Measurements from ENCODE around the gene AJM1.

DNA sequence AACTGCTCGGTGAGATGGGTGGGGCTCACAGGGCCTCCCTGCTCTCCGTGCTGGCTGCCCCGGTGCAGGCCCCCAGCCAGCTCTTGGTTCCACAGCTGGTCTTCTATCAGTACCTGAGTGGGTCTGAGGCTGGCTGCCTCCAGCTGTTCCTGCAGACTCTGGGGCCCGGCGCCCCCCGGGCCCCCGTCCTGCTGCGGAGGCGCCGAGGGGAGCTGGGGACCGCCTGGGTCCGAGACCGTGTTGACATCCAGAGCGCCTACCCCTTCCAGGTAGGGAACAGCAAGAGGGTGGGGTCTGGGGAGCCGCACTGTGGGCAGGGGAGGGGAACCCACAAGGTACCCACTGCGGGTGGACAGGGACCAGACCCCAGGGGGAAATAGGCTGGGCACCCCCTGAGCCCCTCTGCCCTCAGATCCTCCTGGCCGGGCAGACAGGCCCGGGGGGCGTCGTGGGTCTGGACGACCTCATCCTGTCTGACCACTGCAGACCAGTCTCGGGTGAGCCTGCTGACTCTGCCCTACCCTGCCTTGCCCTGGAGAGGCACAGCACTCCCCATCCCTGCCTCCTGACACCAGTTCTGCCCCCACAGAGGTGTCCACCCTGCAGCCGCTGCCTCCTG, 12.7 kb downstream of the AJM1 start:
- TF ChIP-seq POLR2A (IDR thresholded peaks at IDR 0.05; ENCODE audit: control extremely low read depth in 1 of 2, low read depth in 2 of 2, low read length in 2 of 2) (no peak), CREB1 (IDR thresholded peaks at IDR 0.05) (no peak), SP4 (IDR thresholded peaks at IDR 0.05; ENCODE audit: low read length) (no peak), MAFK (IDR thresholded peaks at IDR 0.05; ENCODE audit: low read depth, low read length) (no peak), JUN (IDR thresholded peaks at IDR 0.05; ENCODE audit: low read depth, low read length) (no peak), SP2 (IDR thresholded peaks at IDR 0.05; ENCODE audit: low read length) (no peak), SAP30 (IDR thresholded peaks at IDR 0.05; ENCODE audit: insufficient read depth, insufficient replicate concordance, low read length) (no peak), SP1 (IDR thresholded peaks at IDR 0.05; ENCODE audit: low read depth, low read length) (no peak), POLR2AphosphoS5 (IDR thresholded peaks at IDR 0.05; ENCODE audit: low read depth, low read length) (no peak), TAF1 (IDR thresholded peaks at IDR 0.05; ENCODE audit: low read depth, low read length) (no peak)
- TF ChIP-seq, protein P1, sequence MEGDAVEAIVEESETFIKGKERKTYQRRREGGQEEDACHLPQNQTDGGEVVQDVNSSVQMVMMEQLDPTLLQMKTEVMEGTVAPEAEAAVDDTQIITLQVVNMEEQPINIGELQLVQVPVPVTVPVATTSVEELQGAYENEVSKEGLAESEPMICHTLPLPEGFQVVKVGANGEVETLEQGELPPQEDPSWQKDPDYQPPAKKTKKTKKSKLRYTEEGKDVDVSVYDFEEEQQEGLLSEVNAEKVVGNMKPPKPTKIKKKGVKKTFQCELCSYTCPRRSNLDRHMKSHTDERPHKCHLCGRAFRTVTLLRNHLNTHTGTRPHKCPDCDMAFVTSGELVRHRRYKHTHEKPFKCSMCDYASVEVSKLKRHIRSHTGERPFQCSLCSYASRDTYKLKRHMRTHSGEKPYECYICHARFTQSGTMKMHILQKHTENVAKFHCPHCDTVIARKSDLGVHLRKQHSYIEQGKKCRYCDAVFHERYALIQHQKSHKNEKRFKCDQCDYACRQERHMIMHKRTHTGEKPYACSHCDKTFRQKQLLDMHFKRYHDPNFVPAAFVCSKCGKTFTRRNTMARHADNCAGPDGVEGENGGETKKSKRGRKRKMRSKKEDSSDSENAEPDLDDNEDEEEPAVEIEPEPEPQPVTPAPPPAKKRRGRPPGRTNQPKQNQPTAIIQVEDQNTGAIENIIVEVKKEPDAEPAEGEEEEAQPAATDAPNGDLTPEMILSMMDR (IDR thresholded peaks at IDR 0.05; ENCODE audit: control extremely low read depth in 1 of 3, insufficient read depth in 1 of 3, low read depth in 1 of 3, low read length in 3 of 3): no peak
- TF ChIP-seq, protein P2, sequence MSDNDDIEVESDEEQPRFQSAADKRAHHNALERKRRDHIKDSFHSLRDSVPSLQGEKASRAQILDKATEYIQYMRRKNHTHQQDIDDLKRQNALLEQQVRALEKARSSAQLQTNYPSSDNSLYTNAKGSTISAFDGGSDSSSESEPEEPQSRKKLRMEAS (IDR thresholded peaks at IDR 0.05): no peak

Data from H1 (cell line).